ENCODE data around the gene MND1. TPM values are rescaled to one million over a fixed set of nuclear protein-coding genes. Genes with fewer than 3 reads are reported as not detected.

MND1 gene
- total and polyA plus RNA-seq, 2 of the 8 experiments (the other 6 are each of a cell fraction or from before 2014, with no cell fraction given), result 4.4 to 26.2 TPM

GRCh38 chr4:153453402-153453801 is 108.9 kb downstream of the MND1 start:
- no peaks in the 10 kb centered on the region for H4K20me1 ChIP-seq (replicated peaks in 1 of 2; ENCODE audit: control insufficient read depth in 1 of 2, insufficient read depth in 2 of 2, low read length in 2 of 2)
- H2AFZ ChIP-seq (ENCODE audit: low read length), result no peak overlapping the region
- H3K79me1 ChIP-seq (ENCODE audit: low read depth, low read length), result no peaks in the 10 kb centered on the region
- no peaks in the 10 kb centered on the region; a peak in 1 of 7 replicates for H3K27me3 ChIP-seq (replicated peaks in 1 of 4; ENCODE audit: control insufficient read depth in 3 of 4, extremely low read depth in 1 of 4, insufficient read depth in 3 of 4, low read length in 3 of 4)
- no peaks in the 10 kb centered on the region for H3K9me3 ChIP-seq (ENCODE audit: insufficient read depth in 2 of 2, low read depth in 1 of 2, low read length in 1 of 2)
- no peak overlapping the region for H2BK120ac ChIP-seq (replicated peaks; ENCODE audit: low read depth, low read length)
- H3K18ac ChIP-seq (ENCODE audit: extremely low read depth, low read length), result no peak overlapping the region
- H2BK20ac ChIP-seq (ENCODE audit: low read length), result no peak overlapping the region
- no peak overlapping the region for H2BK5ac ChIP-seq (ENCODE audit: low read depth, low read length)
- H3K56ac ChIP-seq (replicated peaks; ENCODE audit: insufficient read length, low read depth, low read length), result no peak overlapping the region
- FAIRE-seq (no peak), DNase-seq (ENCODE audit: low read depth in 1 of 2, low spot score in 2 of 2) (no peak)
- no peak for TF ChIP-seq TEAD4 (IDR thresholded peaks at IDR 0.05; ENCODE audit: low read depth, low read length)
- no peak for TF ChIP-seq SP4 (IDR thresholded peaks at IDR 0.05; ENCODE audit: low read length)
- no peak for TF ChIP-seq SP1 (IDR thresholded peaks at IDR 0.05; ENCODE audit: low read depth, low read length)
- no peak for TF ChIP-seq RBBP5 (IDR thresholded peaks at IDR 0.05; ENCODE audit: borderline replicate concordance, low read depth, low read length)
- TF ChIP-seq ZNF274 (IDR thresholded peaks at IDR 0.05; ENCODE audit: borderline replicate concordance, extremely low read depth, low read length), result no peak
- no peak for TF ChIP-seq JUN (IDR thresholded peaks at IDR 0.05; ENCODE audit: low read depth, low read length)
- TF ChIP-seq MAFK (IDR thresholded peaks at IDR 0.05; ENCODE audit: low read depth, low read length), result no peak
- TF ChIP-seq NRF1 (IDR thresholded peaks at IDR 0.05; ENCODE audit: low read depth, low read length), result no peak
- TF ChIP-seq SP2 (IDR thresholded peaks at IDR 0.05; ENCODE audit: low read length), result no peak
- TF ChIP-seq, protein P1, sequence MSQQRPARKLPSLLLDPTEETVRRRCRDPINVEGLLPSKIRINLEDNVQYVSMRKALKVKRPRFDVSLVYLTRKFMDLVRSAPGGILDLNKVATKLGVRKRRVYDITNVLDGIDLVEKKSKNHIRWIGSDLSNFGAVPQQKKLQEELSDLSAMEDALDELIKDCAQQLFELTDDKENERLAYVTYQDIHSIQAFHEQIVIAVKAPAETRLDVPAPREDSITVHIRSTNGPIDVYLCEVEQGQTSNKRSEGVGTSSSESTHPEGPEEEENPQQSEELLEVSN (IDR thresholded peaks at IDR 0.05), result no peak
- TF ChIP-seq EP300 (IDR thresholded peaks at IDR 0.05; ENCODE audit: borderline replicate concordance in 1 of 2, low read depth in 2 of 2, low read length in 2 of 2), result no peak
- no peak for TF ChIP-seq TCF12 (IDR thresholded peaks at IDR 0.05; ENCODE audit: low read depth, low read length)
- TF ChIP-seq USF2 (IDR thresholded peaks at IDR 0.05; ENCODE audit: low read length), result no peak
- H2BK12ac ChIP-seq (ENCODE audit: low read depth, low read length), result no peak overlapping the region
- H2BK15ac ChIP-seq (ENCODE audit: low read length), result no peak overlapping the region
- no peak overlapping the region for H3K27ac ChIP-seq (ENCODE audit: low read depth, low read length)
- H4K91ac ChIP-seq (replicated peaks; ENCODE audit: insufficient read length, low read length), result no peak overlapping the region
- H3K4me2 ChIP-seq (ENCODE audit: insufficient read depth in 1 of 2, low read depth in 2 of 2, low read length in 2 of 2), result no peak overlapping the region
- CTCF ChIA-PET (ENCODE audit: partially characterized antibody), result interaction anchor here (1.1 kb wide), 2 partner anchors 24 to 297 kb away, joined by 3 read pairs; no protein-coding TSS in a partner anchor
- no peak overlapping the region for H3K9ac ChIP-seq (replicated peaks in 1 of 4; ENCODE audit: extremely low read depth in 1 of 4, low read depth in 3 of 4, low read length in 3 of 4)
- no peak overlapping the region for H4K5ac ChIP-seq (ENCODE audit: insufficient read length, low read depth, low read length)
- no peaks in the 10 kb centered on the region for H3K36me3 ChIP-seq (ENCODE audit: control insufficient read depth in 2 of 4, insufficient read depth in 4 of 4, low read length in 3 of 4)
- peaks cover 1 to 11% (median 6%) of the 10 kb centered on the region in 4 experiments; a peak in 5 of 7 replicates for H3K4me1 ChIP-seq (replicated peaks in 1 of 4; ENCODE audit: control insufficient read depth in 3 of 4, insufficient read depth in 4 of 4, low read length in 3 of 4)
- no peak overlapping the region for H3K4ac ChIP-seq (replicated peaks; ENCODE audit: insufficient read length, low read depth, low read length)
- H3K23me2 ChIP-seq (ENCODE audit: low read depth, low read length), result 0 out of 2 replicates have a peak, but pooled peaks cover 3% of the 10 kb centered on the region
- H4K8ac ChIP-seq (ENCODE audit: extremely low read depth, insufficient read depth, low read length), result no peak overlapping the region
- H3K14ac ChIP-seq (ENCODE audit: insufficient read length), result no peak overlapping the region
- POLR2A ChIA-PET (ENCODE audit: partially characterized antibody), result interaction anchor here (0.8 kb wide), 1 partner anchor 22 kb away, joined by 3 read pairs; no protein-coding TSS in a partner anchor
- no peak overlapping the region for H2AK5ac ChIP-seq (ENCODE audit: low read depth, low read length)
- no peak overlapping the region for H3K4me3 ChIP-seq (ENCODE audit: extremely low read depth in 1 of 4, insufficient read depth in 2 of 4, low read depth in 3 of 4, low read length in 4 of 4)
- no peak overlapping the region for H3K23ac ChIP-seq (ENCODE audit: insufficient read length)
- H3K79me2 ChIP-seq (ENCODE audit: control insufficient read depth in 1 of 2, insufficient read depth in 2 of 2, low read length in 2 of 2), result no peaks in the 10 kb centered on the region
- 84% methylated on average over 8 of the region's 8 CpGs; no CpG with 5 or more reads in 1 of the 2 experiments for WGBS, 2 experiments (ENCODE audit: extremely low coverage in 1 of 2, insufficient coverage in 1 of 2, insufficient read length in 1 of 2, insufficient replicate concordance in 2 of 2, low coverage in 1 of 2, low lambda C conversion rate in 2 of 2, missing lambda C conversion rate in 1 of 2)

All from H1 (cell line).